ENCODE data around the gene ITPR1. TPM values are rescaled to one million over a fixed set of nuclear protein-coding genes. Genes with fewer than 3 reads are reported as not detected.

The ITPR1 gene
- total RNA-seq, 1 donor: 16.4 TPM

DNA sequence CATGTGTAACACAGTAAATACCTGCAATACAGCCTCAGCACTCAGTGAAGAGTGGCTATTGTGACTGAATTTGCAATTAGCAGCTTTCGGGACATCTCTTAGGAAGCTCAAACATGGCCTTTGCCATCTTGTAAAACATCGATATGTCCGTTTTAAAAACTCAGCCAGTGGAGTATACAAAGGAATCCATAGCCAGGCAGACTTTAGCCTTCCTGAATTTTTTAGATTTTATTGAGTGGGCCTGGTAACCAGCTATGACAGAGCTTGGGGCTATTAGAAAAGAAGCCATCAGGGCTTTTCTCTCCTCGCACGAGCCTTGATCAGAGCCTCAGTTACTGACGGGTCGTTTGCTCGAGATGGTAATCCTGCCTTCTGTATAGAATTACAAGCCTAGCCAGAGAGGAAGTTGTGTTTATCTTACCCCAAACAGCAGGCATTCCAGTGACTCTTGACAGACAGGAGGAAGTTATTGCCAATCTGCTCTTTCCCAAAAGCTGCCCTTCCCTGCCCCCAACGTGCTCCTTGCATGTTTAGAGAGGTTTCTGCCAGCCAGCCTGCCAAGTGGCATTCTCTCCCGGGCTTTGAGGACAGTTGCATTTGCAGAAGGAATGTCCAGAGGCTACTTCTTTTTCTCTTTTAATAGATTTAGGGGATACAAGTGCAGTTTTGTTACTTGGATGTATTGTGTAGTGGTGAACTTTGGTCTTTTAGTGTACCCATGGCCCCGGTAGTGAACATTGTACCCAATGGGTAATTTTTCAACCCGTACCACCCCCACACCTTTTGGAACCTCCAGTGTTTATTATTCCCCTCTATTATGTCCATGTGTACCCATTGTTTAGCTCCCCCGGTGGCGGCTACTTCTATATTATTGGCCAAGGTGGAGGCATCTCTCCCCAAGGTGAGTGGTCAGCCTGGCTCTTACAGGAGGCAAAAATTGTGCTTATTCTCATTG is 40.6 kb downstream of the ITPR1 start:
- H3K4me3 ChIP-seq (ENCODE audit: low read depth, low read length): no peak overlapping the region
- DNase-seq (ENCODE audit: low read depth): peak; percentile 25
- TF ChIP-seq, protein P1, sequence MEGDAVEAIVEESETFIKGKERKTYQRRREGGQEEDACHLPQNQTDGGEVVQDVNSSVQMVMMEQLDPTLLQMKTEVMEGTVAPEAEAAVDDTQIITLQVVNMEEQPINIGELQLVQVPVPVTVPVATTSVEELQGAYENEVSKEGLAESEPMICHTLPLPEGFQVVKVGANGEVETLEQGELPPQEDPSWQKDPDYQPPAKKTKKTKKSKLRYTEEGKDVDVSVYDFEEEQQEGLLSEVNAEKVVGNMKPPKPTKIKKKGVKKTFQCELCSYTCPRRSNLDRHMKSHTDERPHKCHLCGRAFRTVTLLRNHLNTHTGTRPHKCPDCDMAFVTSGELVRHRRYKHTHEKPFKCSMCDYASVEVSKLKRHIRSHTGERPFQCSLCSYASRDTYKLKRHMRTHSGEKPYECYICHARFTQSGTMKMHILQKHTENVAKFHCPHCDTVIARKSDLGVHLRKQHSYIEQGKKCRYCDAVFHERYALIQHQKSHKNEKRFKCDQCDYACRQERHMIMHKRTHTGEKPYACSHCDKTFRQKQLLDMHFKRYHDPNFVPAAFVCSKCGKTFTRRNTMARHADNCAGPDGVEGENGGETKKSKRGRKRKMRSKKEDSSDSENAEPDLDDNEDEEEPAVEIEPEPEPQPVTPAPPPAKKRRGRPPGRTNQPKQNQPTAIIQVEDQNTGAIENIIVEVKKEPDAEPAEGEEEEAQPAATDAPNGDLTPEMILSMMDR (IDR thresholded peaks at IDR 0.05; ENCODE audit: insufficient read depth, low read depth, low read length): no peak

DNA sequence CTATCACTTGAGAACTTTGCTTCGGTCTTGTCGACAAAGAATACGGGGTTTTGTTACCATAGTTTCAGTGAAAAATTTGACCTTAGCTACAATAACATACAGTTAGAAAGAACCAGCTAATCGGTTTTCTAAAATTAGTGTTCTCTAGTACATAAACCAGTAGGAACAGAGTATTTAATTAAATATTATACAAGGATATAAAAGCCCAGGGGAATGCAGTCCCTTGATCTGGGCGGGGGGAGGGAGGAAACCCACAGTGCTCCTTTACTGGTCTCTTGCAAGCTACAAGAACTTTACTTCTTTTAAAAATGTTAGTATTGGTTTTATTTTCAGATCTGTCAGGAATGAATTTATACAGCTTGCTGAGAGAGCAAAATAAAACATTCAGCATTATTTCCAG is 41.8 kb downstream of the ITPR1 start:
- no peak for DNase-seq (ENCODE audit: low read depth)
- TF ChIP-seq, protein P1 (IDR thresholded peaks at IDR 0.05; ENCODE audit: insufficient read depth, low read depth, low read length): no peak
- H3K4me3 ChIP-seq (ENCODE audit: low read depth, low read length): no peak overlapping the region

DNA sequence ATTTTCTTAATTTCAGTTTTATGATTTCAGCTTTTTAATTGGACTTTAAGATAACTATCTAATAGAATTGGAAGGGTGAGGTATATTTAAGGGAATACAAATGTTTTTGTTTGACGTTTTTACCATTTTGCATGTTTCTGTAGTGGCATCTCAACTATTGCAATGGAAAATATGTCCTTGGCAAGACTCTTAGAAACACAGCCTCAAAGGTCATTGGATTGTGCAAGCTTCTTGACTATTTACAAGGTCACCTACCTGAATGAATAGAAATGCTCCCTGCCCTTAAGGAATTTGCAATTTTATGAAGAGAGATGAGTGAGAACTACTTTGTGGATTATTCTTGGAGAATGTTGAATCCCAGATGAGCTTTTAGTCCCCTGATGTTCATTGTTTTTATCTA is 43.1 kb downstream of the ITPR1 start:
- DNase-seq (ENCODE audit: low read depth): no peak
- TF ChIP-seq, protein P1 (IDR thresholded peaks at IDR 0.05; ENCODE audit: insufficient read depth, low read depth, low read length): no peak
- no peak overlapping the region for H3K4me3 ChIP-seq (ENCODE audit: low read depth, low read length)

- TF ChIP-seq, protein P1 (IDR thresholded peaks at IDR 0.05; ENCODE audit: insufficient read depth, low read depth, low read length): no peak
- H3K4me3 ChIP-seq (ENCODE audit: low read depth, low read length): no peak overlapping the region
- DNase-seq (ENCODE audit: low read depth): no peak
Measured at GRCh38 chr3:4540267-4540666, 47.1 kb downstream of the ITPR1 start.

GRCh38 chr3:4543110-4543509 is 50.0 kb downstream of the ITPR1 start:
- no peak overlapping the region for H3K4me3 ChIP-seq (ENCODE audit: low read depth, low read length)
- no peak for DNase-seq (ENCODE audit: low read depth)
- TF ChIP-seq, protein P1 (IDR thresholded peaks at IDR 0.05; ENCODE audit: insufficient read depth, low read depth, low read length): no peak

GRCh38 chr3:4546346-4547178 is 53.4 kb downstream of the ITPR1 start:
- TF ChIP-seq, protein P1 (IDR thresholded peaks at IDR 0.05; ENCODE audit: insufficient read depth, low read depth, low read length): no peak
- DNase-seq (ENCODE audit: low read depth): peak; percentile 16

More at GRCh38 chr3:4546346-4547178, 53.4 kb downstream of the ITPR1 start:
- no peak overlapping the region for H3K4me3 ChIP-seq (ENCODE audit: low read depth, low read length)

All from fibroblast of villous mesenchyme (primary cell).